GM23338 (cell line): ENCODE data around the gene TFF1.

Experiments
- CREB1 ChIP-seq: fragments of 250-450 bp; sonication (Bioruptor Pico); IDR thresholded peaks from 2 replicates; pipeline ENCODE4 v1.5.0; 2020; ENCODE audit warnings: low read depth, mild to moderate bottlenecking, moderate library complexity
- EZH2 ChIP-seq: fragments of 200-600 bp; sonication (generic); IDR thresholded peaks from one replicate; pipeline ENCODE4 v1.8.0; 2017; ENCODE audit warnings: antibody characterized with exemption, mild to moderate bottlenecking, low read depth; ENCODE audit not compliant: unreplicated experiment
- EZH2phosphoT487 ChIP-seq: fragments of 200-600 bp; sonication (generic); IDR thresholded peaks from one replicate; pipeline ENCODE4 v1.8.1; 2018; ENCODE audit warnings: antibody characterized with exemption; ENCODE audit not compliant: unreplicated experiment
- JUNB ChIP-seq: IDR thresholded peaks from one replicate; pipeline ENCODE4 v1.6.1; 2016; ENCODE audit warnings: antibody characterized with exemption; ENCODE audit not compliant: unreplicated experiment
- POLR2AphosphoS5 ChIP-seq: IDR thresholded peaks from 2 replicates; pipeline ENCODE4 v1.6.1; 2016; ENCODE audit warnings: antibody characterized with exemption, low read depth
- STAT1 ChIP-seq: IDR thresholded peaks from one replicate; pipeline ENCODE4 v1.6.1; 2016; ENCODE audit warnings: antibody characterized with exemption; ENCODE audit not compliant: unreplicated experiment
- TF ChIP-seq, protein P1 (sequence below), 2 experiments: fragments of 200-600 bp in 1 of 2; sonication (generic) in 1 of 2; conservative IDR thresholded peaks; 2 replicates each; pipeline versions ENCODE4 v1.5.1 to v1.6.1; 2016 to 2017; ENCODE audit warnings: antibody characterized with exemption in 2 of 2, low read depth in 2 of 2, mild to moderate bottlenecking in 2 of 2, moderate library complexity in 1 of 2
- TF ChIP-seq, protein P2 (sequence below): IDR thresholded peaks from one replicate; pipeline ENCODE4 v1.6.1; 2018; ENCODE audit warnings: antibody characterized with exemption; ENCODE audit not compliant: unreplicated experiment
- TF ChIP-seq, protein P3 (sequence below): IDR thresholded peaks from 2 replicates; pipeline ENCODE4 v1.6.1; 2016; ENCODE audit warnings: antibody characterized with exemption

GRCh38 chr21:42401820-42402251 lies 35.5 kb upstream of the TFF1 start:
- TF ChIP-seq, protein P1, sequence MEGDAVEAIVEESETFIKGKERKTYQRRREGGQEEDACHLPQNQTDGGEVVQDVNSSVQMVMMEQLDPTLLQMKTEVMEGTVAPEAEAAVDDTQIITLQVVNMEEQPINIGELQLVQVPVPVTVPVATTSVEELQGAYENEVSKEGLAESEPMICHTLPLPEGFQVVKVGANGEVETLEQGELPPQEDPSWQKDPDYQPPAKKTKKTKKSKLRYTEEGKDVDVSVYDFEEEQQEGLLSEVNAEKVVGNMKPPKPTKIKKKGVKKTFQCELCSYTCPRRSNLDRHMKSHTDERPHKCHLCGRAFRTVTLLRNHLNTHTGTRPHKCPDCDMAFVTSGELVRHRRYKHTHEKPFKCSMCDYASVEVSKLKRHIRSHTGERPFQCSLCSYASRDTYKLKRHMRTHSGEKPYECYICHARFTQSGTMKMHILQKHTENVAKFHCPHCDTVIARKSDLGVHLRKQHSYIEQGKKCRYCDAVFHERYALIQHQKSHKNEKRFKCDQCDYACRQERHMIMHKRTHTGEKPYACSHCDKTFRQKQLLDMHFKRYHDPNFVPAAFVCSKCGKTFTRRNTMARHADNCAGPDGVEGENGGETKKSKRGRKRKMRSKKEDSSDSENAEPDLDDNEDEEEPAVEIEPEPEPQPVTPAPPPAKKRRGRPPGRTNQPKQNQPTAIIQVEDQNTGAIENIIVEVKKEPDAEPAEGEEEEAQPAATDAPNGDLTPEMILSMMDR (conservative IDR thresholded peaks at IDR 0.05; ENCODE audit: low read depth in 2 of 2): no peak
- no peak for TF ChIP-seq EZH2phosphoT487
- TF ChIP-seq, protein P2, sequence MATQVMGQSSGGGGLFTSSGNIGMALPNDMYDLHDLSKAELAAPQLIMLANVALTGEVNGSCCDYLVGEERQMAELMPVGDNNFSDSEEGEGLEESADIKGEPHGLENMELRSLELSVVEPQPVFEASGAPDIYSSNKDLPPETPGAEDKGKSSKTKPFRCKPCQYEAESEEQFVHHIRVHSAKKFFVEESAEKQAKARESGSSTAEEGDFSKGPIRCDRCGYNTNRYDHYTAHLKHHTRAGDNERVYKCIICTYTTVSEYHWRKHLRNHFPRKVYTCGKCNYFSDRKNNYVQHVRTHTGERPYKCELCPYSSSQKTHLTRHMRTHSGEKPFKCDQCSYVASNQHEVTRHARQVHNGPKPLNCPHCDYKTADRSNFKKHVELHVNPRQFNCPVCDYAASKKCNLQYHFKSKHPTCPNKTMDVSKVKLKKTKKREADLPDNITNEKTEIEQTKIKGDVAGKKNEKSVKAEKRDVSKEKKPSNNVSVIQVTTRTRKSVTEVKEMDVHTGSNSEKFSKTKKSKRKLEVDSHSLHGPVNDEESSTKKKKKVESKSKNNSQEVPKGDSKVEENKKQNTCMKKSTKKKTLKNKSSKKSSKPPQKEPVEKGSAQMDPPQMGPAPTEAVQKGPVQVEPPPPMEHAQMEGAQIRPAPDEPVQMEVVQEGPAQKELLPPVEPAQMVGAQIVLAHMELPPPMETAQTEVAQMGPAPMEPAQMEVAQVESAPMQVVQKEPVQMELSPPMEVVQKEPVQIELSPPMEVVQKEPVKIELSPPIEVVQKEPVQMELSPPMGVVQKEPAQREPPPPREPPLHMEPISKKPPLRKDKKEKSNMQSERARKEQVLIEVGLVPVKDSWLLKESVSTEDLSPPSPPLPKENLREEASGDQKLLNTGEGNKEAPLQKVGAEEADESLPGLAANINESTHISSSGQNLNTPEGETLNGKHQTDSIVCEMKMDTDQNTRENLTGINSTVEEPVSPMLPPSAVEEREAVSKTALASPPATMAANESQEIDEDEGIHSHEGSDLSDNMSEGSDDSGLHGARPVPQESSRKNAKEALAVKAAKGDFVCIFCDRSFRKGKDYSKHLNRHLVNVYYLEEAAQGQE: no peak
- TF ChIP-seq EZH2: no peak
- TF ChIP-seq POLR2AphosphoS5: no peak
- TF ChIP-seq CREB1 (CRISPR knock-in tag): no peak
- no peak for TF ChIP-seq JUNB
- TF ChIP-seq, protein P3, sequence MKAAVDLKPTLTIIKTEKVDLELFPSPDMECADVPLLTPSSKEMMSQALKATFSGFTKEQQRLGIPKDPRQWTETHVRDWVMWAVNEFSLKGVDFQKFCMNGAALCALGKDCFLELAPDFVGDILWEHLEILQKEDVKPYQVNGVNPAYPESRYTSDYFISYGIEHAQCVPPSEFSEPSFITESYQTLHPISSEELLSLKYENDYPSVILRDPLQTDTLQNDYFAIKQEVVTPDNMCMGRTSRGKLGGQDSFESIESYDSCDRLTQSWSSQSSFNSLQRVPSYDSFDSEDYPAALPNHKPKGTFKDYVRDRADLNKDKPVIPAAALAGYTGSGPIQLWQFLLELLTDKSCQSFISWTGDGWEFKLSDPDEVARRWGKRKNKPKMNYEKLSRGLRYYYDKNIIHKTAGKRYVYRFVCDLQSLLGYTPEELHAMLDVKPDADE: no peak
- no peak for TF ChIP-seq STAT1
